Mesenchymal stem cell (in vitro differentiated cells and primary cell): ENCODE data around the gene DNM1.

ENCODE experiments used
- DNase-seq: peaks from one replicate; pipeline ENCODE4 v3.0.0-alpha.2; 2013
- H2AFZ ChIP-seq: one replicate; pipeline ENCODE4 v1.6.1; 2013; ENCODE audit warnings: low read depth, mild to moderate bottlenecking, control low read depth, inconsistent platforms, low read length, moderate library complexity
- H2AK5ac ChIP-seq: 2 replicates; pipeline ENCODE4 v1.6.1; 2013; ENCODE audit warnings: low read length, moderate library complexity, mild to moderate bottlenecking, inconsistent platforms; ENCODE audit not compliant: severe bottlenecking
- H2BK120ac ChIP-seq: one replicate; pipeline ENCODE4 v1.6.1; 2013; ENCODE audit warnings: low read depth, mild to moderate bottlenecking, inconsistent platforms, low read length, moderate library complexity
- H2BK12ac ChIP-seq, 2 experiments: one replicate each; pipeline ENCODE4 v1.6.1; 2013; ENCODE audit warnings: inconsistent platforms in 2 of 2, low read length in 2 of 2, mild to moderate bottlenecking in 2 of 2, moderate library complexity in 2 of 2, control low read depth in 1 of 2
- H2BK15ac ChIP-seq: one replicate; pipeline ENCODE4 v1.6.1; 2013; ENCODE audit warnings: mild to moderate bottlenecking, low read depth, inconsistent platforms; ENCODE audit not compliant: poor library complexity, severe bottlenecking
- H2BK5ac ChIP-seq: 2 replicates; pipeline ENCODE4 v1.6.1; 2013; ENCODE audit warnings: low read depth, mild to moderate bottlenecking, low read length, control low read depth, inconsistent platforms; ENCODE audit not compliant: poor library complexity, severe bottlenecking
- H3K14ac ChIP-seq, 2 experiments: one replicate each; pipeline ENCODE4 v1.6.1; 2013; ENCODE audit warnings: inconsistent platforms in 2 of 2, low read length in 2 of 2, control low read depth in 1 of 2, mild to moderate bottlenecking in 1 of 2, moderate library complexity in 1 of 2
- H3K18ac ChIP-seq, 2 experiments: one replicate each; pipeline ENCODE4 v1.6.1; 2013; ENCODE audit warnings: inconsistent platforms in 2 of 2, low read length in 2 of 2, control low read depth in 1 of 2, low read depth in 1 of 2, mild to moderate bottlenecking in 1 of 2
- H3K23ac ChIP-seq, 2 experiments: one replicate each; pipeline ENCODE4 v1.6.1; 2013; ENCODE audit warnings: inconsistent platforms in 2 of 2, low read length in 2 of 2, mild to moderate bottlenecking in 2 of 2, moderate library complexity in 2 of 2, control low read depth in 1 of 2
- H3K27ac ChIP-seq: 2 replicates; pipeline ENCODE4 v1.5.1; 2013; ENCODE audit warnings: mild to moderate bottlenecking, moderate library complexity, low read length, control low read depth, inconsistent platforms; ENCODE audit not compliant: poor library complexity, severe bottlenecking
- H3K27me3 ChIP-seq, 2 experiments: 2 replicates each; pipeline versions ENCODE4 v1.6.1 to v1.7.0; 2013; ENCODE audit warnings: low read length in 2 of 2, mild to moderate bottlenecking in 2 of 2, moderate library complexity in 2 of 2, control low read depth in 1 of 2, inconsistent platforms in 1 of 2; ENCODE audit not compliant: control insufficient read depth in 1 of 2, insufficient read depth in 1 of 2
- H3K36me3 ChIP-seq, 2 experiments: 2 replicates each; pipeline versions ENCODE4 v1.6.1 to v1.7.0; 2013; ENCODE audit warnings: low read length in 2 of 2, control low read depth in 1 of 2, inconsistent platforms in 1 of 2, low read depth in 1 of 2, mild to moderate bottlenecking in 1 of 2; ENCODE audit not compliant: insufficient read depth in 2 of 2, control insufficient read depth in 1 of 2
- H3K4ac ChIP-seq, 2 experiments: one replicate each; pipeline ENCODE4 v1.6.1; 2013; ENCODE audit warnings: inconsistent platforms in 2 of 2, low read length in 2 of 2, mild to moderate bottlenecking in 2 of 2, moderate library complexity in 2 of 2, control low read depth in 1 of 2, low read depth in 1 of 2
- H3K4me1 ChIP-seq: 2 replicates; pipeline ENCODE4 v1.6.1; 2013; ENCODE audit warnings: low read depth, low read length, control low read depth; ENCODE audit not compliant: control insufficient read depth, insufficient read depth
- H3K4me2 ChIP-seq: 2 replicates; pipeline ENCODE4 v1.6.1; 2013; ENCODE audit warnings: low read length, mild to moderate bottlenecking, inconsistent platforms; ENCODE audit not compliant: poor library complexity, severe bottlenecking
- H3K4me3 ChIP-seq, 2 experiments: 2 replicates each; pipeline versions ENCODE4 v1.5.1 to v1.7.0; 2013; ENCODE audit warnings: low read length in 2 of 2, mild to moderate bottlenecking in 2 of 2, control low read depth in 1 of 2, low read depth in 1 of 2; ENCODE audit not compliant: insufficient read depth in 1 of 2
- H3K79me1 ChIP-seq: replicated peaks from 2 replicates; pipeline ENCODE4 v1.6.1; 2013; ENCODE audit warnings: mild to moderate bottlenecking, control low read depth, low read length, inconsistent platforms; ENCODE audit not compliant: poor library complexity, severe bottlenecking
- H3K9ac ChIP-seq: 2 replicates; pipeline ENCODE4 v1.7.0; 2013; ENCODE audit warnings: mild to moderate bottlenecking, low read length, moderate library complexity
- H3K9me3 ChIP-seq: 2 replicates; pipeline ENCODE4 v1.7.0; 2013; ENCODE audit warnings: mild to moderate bottlenecking, low read length; ENCODE audit not compliant: control insufficient read depth
- H4K8ac ChIP-seq: one replicate; pipeline ENCODE4 v1.6.1; 2013; ENCODE audit warnings: inconsistent platforms, mild to moderate bottlenecking, low read length, moderate library complexity
- H4K91ac ChIP-seq: one replicate; pipeline ENCODE4 v1.6.1; 2013; ENCODE audit warnings: mild to moderate bottlenecking, low read length, inconsistent platforms
- WGBS: methylation state at CpG from one replicate; pipeline ENCODE4 v1.1.7; 2013; ENCODE audit warnings: mixed read lengths; 5-methylcytosine and 5-hydroxymethylcytosine counted together

Gene DNM1

GRCh38 chr9:128159784-128160602 is 43.2 kb upstream of the DNM1 start, which contains the start of gene BBLN:
Gene BBLN (plus strand): TSS chr9:128160265. CDS start chr9:128160408, 143 bp downstream.
- Histone ChIP-seq H4K8ac (peak within 1 kb of the TSS; percentile 89), H3K23ac (peak within 1 kb of the TSS in 1 of 2 experiments; percentile 78), H2AFZ (peak within 1 kb of the TSS; percentile 79), H4K91ac (peak within 1 kb of the TSS; percentile 57), H3K27ac (no peak within 1 kb of the TSS), H3K9me3 (no peaks in the 10 kb centered on the region), H2BK12ac (peak within 1 kb of the TSS in 1 of 2 experiments; percentile 85), H3K4ac (peak within 1 kb of the TSS; percentile 64 to 73), H2BK5ac (no peak within 1 kb of the TSS), H3K36me3 (peaks cover 31 to 32% of the 10 kb centered on the region in 2 experiments), H3K79me1 (peaks cover 15% of the 10 kb centered on the region), H3K18ac (peak within 1 kb of the TSS; percentile 8 to 71), H2AK5ac (no peak within 1 kb of the TSS), H2BK120ac (no peak within 1 kb of the TSS), H3K27me3 (no peaks in the 10 kb centered on the region), H3K4me1 (peaks cover 15% of the 10 kb centered on the region), H3K4me3 (peak within 1 kb of the TSS; percentile 84 to 93), H2BK15ac (no peak within 1 kb of the TSS), H3K9ac (peak within 1 kb of the TSS; percentile 89), H3K14ac (peak within 1 kb of the TSS in 1 of 2 experiments; percentile 92), H3K4me2 (peak within 1 kb of the TSS; percentile 94)
- peak; percentile 94 for DNase-seq
- under 1% methylated on average over 57 of the region's 77 CpGs for WGBS

GRCh38 chr9:128160603-128160987 is 42.6 kb upstream of the DNM1 start:
- Histone ChIP-seq H3K23ac (peak overlapping the region in 1 of 2 experiments; percentile 78), H3K79me1 (peaks cover 15% of the 10 kb centered on the region)
- WGBS, result 2% methylated on average over 18 of the region's 23 CpGs

GRCh38 chr9:128161215-128161902 is 41.8 kb upstream of the DNM1 start:
- Histone ChIP-seq H4K91ac (no peak overlapping the region), H3K9me3 (no peaks in the 10 kb centered on the region), H3K27ac (no peak overlapping the region), H3K27me3 (no peaks in the 10 kb centered on the region), H2BK15ac (no peak overlapping the region), H3K4me1 (peaks cover 15% of the 10 kb centered on the region), H4K8ac (no peak overlapping the region), H3K23ac (peak overlapping the region in 1 of 2 experiments; percentile 48), H2BK120ac (no peak overlapping the region), H3K79me1 (peaks cover 16% of the 10 kb centered on the region), H3K4ac (no peak overlapping the region), H3K9ac (peak overlapping the region; percentile 86), H3K4me2 (peak overlapping the region; percentile 16), H3K14ac (no peak overlapping the region), H2AK5ac (no peak overlapping the region), H3K4me3 (peak overlapping the region in 1 of 2 experiments; percentile 93), H3K36me3 (peaks cover 39 to 45% of the 10 kb centered on the region in 2 experiments), H2BK5ac (no peak overlapping the region), H2BK12ac (no peak overlapping the region), H2AFZ (no peak overlapping the region), H3K18ac (no peak overlapping the region)
- peak; percentile 13 for DNase-seq
- 95% methylated on average over 12 of the region's 13 CpGs for WGBS

More at GRCh38 chr9:128160603-128160987, 42.6 kb upstream of the DNM1 start:
- Histone ChIP-seq H3K9me3 (no peaks in the 10 kb centered on the region), H3K4me3 (peak overlapping the region; percentile 84 to 93), H3K14ac (peak overlapping the region in 1 of 2 experiments; percentile 92), H3K4ac (peak overlapping the region; percentile 60 to 73), H3K4me1 (peaks cover 15% of the 10 kb centered on the region), H2BK120ac (no peak overlapping the region), H3K36me3 (peaks cover 32 to 38% of the 10 kb centered on the region in 2 experiments), H4K91ac (peak overlapping the region; percentile 52), H3K27ac (no peak overlapping the region), H3K18ac (peak overlapping the region in 1 of 2 experiments; percentile 54), H2AK5ac (no peak overlapping the region), H4K8ac (peak overlapping the region; percentile 19), H3K27me3 (no peaks in the 10 kb centered on the region), H2BK12ac (peak overlapping the region in 1 of 2 experiments; percentile 85), H2BK5ac (no peak overlapping the region), H2BK15ac (no peak overlapping the region), H2AFZ (peak overlapping the region; percentile 79), H3K4me2 (peak overlapping the region; percentile 94), H3K9ac (peak overlapping the region; percentile 86)
- DNase-seq, result peak; percentile 24
